A549 (cell line): Measurements from ENCODE around the gene CCSAP. TPM values are rescaled to one million over a fixed set of nuclear protein-coding genes. Genes with fewer than 3 reads are reported as not detected.

ENCODE experiments used
- ATAC-seq, 2 experiments: fragments of 200-7000 bp in 1 of 2; fragments of >200 bp in 1 of 2; cut with Nextera tagmentation in 1 of 2; cut with Tn5 transposase in 1 of 2; 3 replicates each; pipeline versions ENCODE4 v1.8.0 to v1.9.1; 2018 to 2020; ENCODE audit warnings: mild to moderate bottlenecking in 1 of 2, moderate library complexity in 1 of 2
- CTCF ChIA-PET: fragments of 300-600 bp; sonication (Branson Sonifier 250); formaldehyde crosslinking; extraction: SDS; loops from one replicate; lab custom pipeline; 2021; ENCODE audit warnings: antibody characterized with exemption, inconsistent platforms; lab: Yijun Ruan, JAX
- POLR2A ChIA-PET: fragments of 350-600 bp; formaldehyde crosslinking; extraction: SDS; loops from one replicate; lab custom pipeline; 2021; ENCODE audit warnings: antibody characterized with exemption, inconsistent platforms; lab: Yijun Ruan, JAX
- DNase-seq, 2 experiments: peaks; one replicate each; pipeline versions ENCODE4 v3.0.0 to v3.0.0-alpha.2; 2011 to 2016; ENCODE audit warnings: low read depth in 1 of 2, low spot score in 1 of 2
- FAIRE-seq: peaks from 2 replicates; lab custom pipeline; 2011; peaks lifted over from hg19 to GRCh38; lab: Jason Lieb, UNC
- H3K27ac ChIP-seq, 2 experiments: fragments of >200 bp; sonication (Bioruptor Twin); formaldehyde crosslinking; 3 replicates each; pipeline ENCODE4 v1.5.1; 2016 to 2017
- H3K4me1 ChIP-seq: fragments of >200 bp; sonication (Bioruptor Twin); formaldehyde crosslinking; 3 replicates; pipeline ENCODE4 v1.6.1; 2016
- H3K4me2 ChIP-seq: fragments of >200 bp; sonication (Bioruptor Twin); formaldehyde crosslinking; 3 replicates; pipeline ENCODE4 v1.6.1; 2016
- H3K4me3 ChIP-seq: fragments of >200 bp; sonication (Bioruptor Twin); formaldehyde crosslinking; 3 replicates; pipeline ENCODE4 v1.5.1; 2016
- H3K9me3 ChIP-seq: fragments of >200 bp; sonication (Bioruptor Twin); formaldehyde crosslinking; 3 replicates; pipeline ENCODE4 v1.6.1; 2016
- BHLHE40 ChIP-seq: IDR thresholded peaks from 2 replicates; pipeline ENCODE4 v1.6.1; 2012; ENCODE audit warnings: low read depth, low read length, inconsistent platforms
- CBX8 ChIP-seq: fragments of 200-600 bp; sonication (generic); IDR thresholded peaks from 2 replicates; pipeline ENCODE4 v1.6.1; 2016
- CHD2 ChIP-seq: fragments of 150-350 bp; IDR thresholded peaks from 2 replicates; pipeline ENCODE4 v1.6.1; 2014; ENCODE audit warnings: low read length; ENCODE audit not compliant: partially characterized antibody
- EHMT2 ChIP-seq: fragments of 200-600 bp; sonication (generic); IDR thresholded peaks from 2 replicates; pipeline ENCODE4 v1.6.1; 2016; ENCODE audit warnings: antibody characterized with exemption, low read depth, mild to moderate bottlenecking, moderate library complexity
- EP300 ChIP-seq, 2 experiments: fragments of >200 bp; sonication (Bioruptor Twin); formaldehyde crosslinking; IDR thresholded peaks; 2 replicates in 1 of 2; 3 replicates in 1 of 2; pipeline ENCODE4 v1.6.1; 2016 to 2017
- GATA3 ChIP-seq: IDR thresholded peaks from 2 replicates; pipeline ENCODE4 v1.6.1; 2012; ENCODE audit warnings: borderline replicate concordance
- HOXB13 ChIP-seq: fragments of 250-450 bp; sonication (Bioruptor Pico); IDR thresholded peaks from 2 replicates; pipeline ENCODE4 v1.5.0; 2020; ENCODE audit warnings: low read depth, mild to moderate bottlenecking, moderate library complexity
- JUN ChIP-seq, 2 experiments: fragments of >200 bp; sonication (Bioruptor Twin); formaldehyde crosslinking; IDR thresholded peaks; 2 replicates in 1 of 2; 3 replicates in 1 of 2; pipeline ENCODE4 v1.6.1; 2016 to 2017
- MYC ChIP-seq: IDR thresholded peaks from 2 replicates; pipeline ENCODE4 v1.6.1; 2012; ENCODE audit warnings: mild to moderate bottlenecking, inconsistent platforms, low read length, improper control_type of control experiment, borderline replicate concordance
- NPAS2 ChIP-seq: fragments of 250-450 bp; sonication (Bioruptor Pico); IDR thresholded peaks from 2 replicates; pipeline ENCODE4 v1.8.0; 2022; ENCODE audit warnings: mild to moderate bottlenecking, moderate library complexity, borderline replicate concordance
- RCOR1 ChIP-seq: fragments of 150-350 bp; IDR thresholded peaks from 2 replicates; pipeline ENCODE4 v1.6.1; 2014; ENCODE audit warnings: antibody characterized with exemption, low read length, low read depth
- RFX5 ChIP-seq: fragments of 450-650 bp; IDR thresholded peaks from 2 replicates; pipeline ENCODE4 v1.7.1; 2014; ENCODE audit warnings: antibody characterized with exemption, mild to moderate bottlenecking, moderate library complexity
- SMC3 ChIP-seq: fragments of >200 bp; sonication (Bioruptor Twin); formaldehyde crosslinking; IDR thresholded peaks from 3 replicates; pipeline ENCODE4 v1.6.1; 2018; ENCODE audit warnings: inconsistent platforms
- SREBF2 ChIP-seq: fragments of 450-650 bp; IDR thresholded peaks from 2 replicates; pipeline ENCODE4 v1.6.1; 2014; ENCODE audit warnings: mild to moderate bottlenecking, moderate library complexity
- TP53 ChIP-seq: fragments of 250-450 bp; sonication (Bioruptor Pico); IDR thresholded peaks from 2 replicates; pipeline ENCODE4 v1.5.0; 2021; ENCODE audit warnings: mild to moderate bottlenecking, moderate library complexity
- ZNF302 ChIP-seq: fragments of 250-450 bp; sonication (Bioruptor Pico); IDR thresholded peaks from 2 replicates; pipeline ENCODE4 v1.9.0; 2021; ENCODE audit warnings: inconsistent platforms, mild to moderate bottlenecking, moderate library complexity
- WGBS: methylation state at CpG from one replicate; pipeline ENCODE4 v1.1.6; 2017; ENCODE audit errors: missing lambda C conversion rate; 5-methylcytosine and 5-hydroxymethylcytosine counted together
- polyA plus RNA-seq, 4 experiments: library from polyadenylated mRNA; depleted of rRNA in 3 of 4; stranded (reverse); fragments of >200 nt; fragmentation: RNase III in 1 of 4; extraction: RNeasy Plus Mini Kit Qiagen cat#74134 plus additional on column Dnase treatment in 1 of 4; gene quantifications; 2 replicates in 3 of 4; 3 replicates in 1 of 4; pipeline ENCODE4 v1.2.3, GENCODE V29; 2011 to 2017
- TF ChIP-seq, protein P1 (sequence below): fragments of >200 bp; sonication (Bioruptor Twin); formaldehyde crosslinking; IDR thresholded peaks from 2 replicates; pipeline ENCODE4 v1.6.1; 2016
- TF ChIP-seq, protein P2 (sequence below): fragments of 250-450 bp; sonication (Bioruptor Pico); IDR thresholded peaks from 2 replicates; pipeline ENCODE4 v1.5.0; 2021; ENCODE audit warnings: mild to moderate bottlenecking, moderate library complexity, borderline replicate concordance
- TF ChIP-seq, protein P3 (sequence below): fragments of 150-350 bp; IDR thresholded peaks from 2 replicates; pipeline ENCODE4 v1.6.1; 2014; ENCODE audit warnings: low read depth, mild to moderate bottlenecking, low read length
- TF ChIP-seq, protein P4 (sequence below): fragments of 450-650 bp; IDR thresholded peaks from 2 replicates; pipeline ENCODE4 v1.6.1; 2014; ENCODE audit warnings: antibody characterized with exemption

CCSAP gene
- polyA plus RNA-seq, 2 of the 4 experiments (the other 2 are of a cell fraction) = 6.4 to 9.1 TPM

DNA sequence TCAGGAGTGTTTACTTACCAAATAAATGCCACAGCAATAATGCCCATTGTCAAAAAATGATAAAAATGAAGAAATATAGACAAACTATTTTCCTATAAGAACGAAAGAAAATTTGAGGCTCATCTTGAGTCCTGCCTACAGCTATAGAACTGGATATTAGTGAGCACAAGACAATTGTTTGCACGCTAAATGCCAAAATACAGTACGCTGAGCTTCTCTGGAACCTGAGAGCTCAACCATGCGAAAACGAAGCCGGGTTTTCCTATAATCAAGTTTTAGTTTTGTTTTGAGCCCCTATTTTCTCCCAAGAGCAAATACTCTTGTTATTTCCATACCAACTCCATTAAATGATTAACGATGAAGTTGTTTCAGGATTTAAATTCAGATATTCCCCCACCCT lies 42.0 kb upstream of the CCSAP start (continued):
- TF ChIP-seq ZNF302 (CRISPR knock-in tag) = no peak
- TF ChIP-seq CBX8 = no peak

DNA sequence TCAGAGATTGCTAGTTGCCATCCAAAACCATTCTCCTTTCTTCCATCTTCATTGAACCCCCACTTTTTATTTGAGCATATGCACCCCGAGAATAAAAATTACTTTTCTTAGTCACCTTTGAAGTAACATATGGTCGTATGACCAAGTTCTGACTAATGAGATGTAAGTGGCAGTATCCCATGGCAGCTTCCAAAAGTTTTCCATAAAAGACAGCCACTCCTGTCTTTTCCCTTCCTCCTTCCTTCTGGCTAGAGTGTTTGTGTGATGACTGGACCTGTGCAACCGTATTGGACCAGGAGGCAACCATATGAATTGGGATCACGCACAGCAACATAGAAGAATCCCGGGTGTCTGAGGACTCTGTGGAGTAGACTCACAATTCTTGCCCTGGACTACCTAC lies 41.1 kb upstream of the CCSAP start:
- TF ChIP-seq SREBF2 (no peak), HOXB13 (no peak), EP300 (IDR thresholded peaks at IDR 0.05) (no peak), JUN (IDR thresholded peaks at IDR 0.05) (no peak), RCOR1 (no peak), SMC3 (no peak), NPAS2 (CRISPR knock-in tag) (no peak), GATA3 (no peak), EHMT2 (no peak), BHLHE40 (no peak), TP53 (no peak)
- TF ChIP-seq, protein P1, sequence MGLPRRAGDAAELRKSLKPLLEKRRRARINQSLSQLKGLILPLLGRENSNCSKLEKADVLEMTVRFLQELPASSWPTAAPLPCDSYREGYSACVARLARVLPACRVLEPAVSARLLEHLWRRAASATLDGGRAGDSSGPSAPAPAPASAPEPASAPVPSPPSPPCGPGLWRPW = no peak
- TF ChIP-seq, protein P2, sequence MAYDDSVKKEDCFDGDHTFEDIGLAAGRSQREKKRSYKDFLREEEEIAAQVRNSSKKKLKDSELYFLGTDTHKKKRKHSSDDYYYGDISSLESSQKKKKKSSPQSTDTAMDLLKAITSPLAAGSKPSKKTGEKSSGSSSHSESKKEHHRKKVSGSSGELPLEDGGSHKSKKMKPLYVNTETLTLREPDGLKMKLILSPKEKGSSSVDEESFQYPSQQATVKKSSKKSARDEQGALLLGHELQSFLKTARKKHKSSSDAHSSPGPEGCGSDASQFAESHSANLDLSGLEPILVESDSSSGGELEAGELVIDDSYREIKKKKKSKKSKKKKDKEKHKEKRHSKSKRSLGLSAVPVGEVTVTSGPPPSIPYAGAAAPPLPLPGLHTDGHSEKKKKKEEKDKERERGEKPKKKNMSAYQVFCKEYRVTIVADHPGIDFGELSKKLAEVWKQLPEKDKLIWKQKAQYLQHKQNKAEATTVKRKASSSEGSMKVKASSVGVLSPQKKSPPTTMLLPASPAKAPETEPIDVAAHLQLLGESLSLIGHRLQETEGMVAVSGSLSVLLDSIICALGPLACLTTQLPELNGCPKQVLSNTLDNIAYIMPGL (CRISPR knock-in tag) = no peak
- TF ChIP-seq, protein P3, sequence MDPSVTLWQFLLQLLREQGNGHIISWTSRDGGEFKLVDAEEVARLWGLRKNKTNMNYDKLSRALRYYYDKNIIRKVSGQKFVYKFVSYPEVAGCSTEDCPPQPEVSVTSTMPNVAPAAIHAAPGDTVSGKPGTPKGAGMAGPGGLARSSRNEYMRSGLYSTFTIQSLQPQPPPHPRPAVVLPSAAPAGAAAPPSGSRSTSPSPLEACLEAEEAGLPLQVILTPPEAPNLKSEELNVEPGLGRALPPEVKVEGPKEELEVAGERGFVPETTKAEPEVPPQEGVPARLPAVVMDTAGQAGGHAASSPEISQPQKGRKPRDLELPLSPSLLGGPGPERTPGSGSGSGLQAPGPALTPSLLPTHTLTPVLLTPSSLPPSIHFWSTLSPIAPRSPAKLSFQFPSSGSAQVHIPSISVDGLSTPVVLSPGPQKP = no peak
- H3K4me1 ChIP-seq = peaks cover 10% of the 10 kb centered on the region
- no peak for FAIRE-seq
- no peaks in the 10 kb centered on the region for H3K9me3 ChIP-seq
- no peak for ATAC-seq
- no peak overlapping the region for H3K4me2 ChIP-seq
- no peak for DNase-seq
- H3K27ac ChIP-seq = no peak overlapping the region
- ChIA-PET CTCF (interaction anchor here (1.3 kb wide), 1 partner anchor 14 kb away, joined by 3 read pairs; no protein-coding TSS in a partner anchor), POLR2A (no interaction called here)
- 58% methylated on average over 5 of the region's 5 CpGs for WGBS
- no peak overlapping the region for H3K4me3 ChIP-seq

DNA sequence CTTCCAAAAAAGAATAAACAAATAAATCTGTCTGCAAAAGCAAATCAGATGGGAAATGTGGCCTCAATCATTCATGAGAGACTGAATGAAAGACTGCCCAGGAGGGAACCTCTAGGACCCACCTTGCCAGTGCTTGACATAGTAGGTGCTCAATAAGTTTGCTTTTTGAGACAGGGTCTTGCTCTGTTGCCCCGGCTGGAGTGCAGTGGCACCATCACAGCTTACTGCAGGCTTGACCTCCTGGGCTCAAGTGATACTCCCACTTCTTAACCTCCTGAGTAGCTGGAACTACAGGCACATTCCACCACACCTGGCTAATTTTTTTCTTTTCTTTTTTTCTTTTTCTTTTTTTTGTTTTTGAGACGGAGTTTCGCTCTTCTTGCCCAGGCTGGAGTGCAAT lies 40.3 kb upstream of the CCSAP start:
- H3K4me2 ChIP-seq = no peak overlapping the region
- ATAC-seq = no peak
- WGBS = 93% methylated on average over 3 of the region's 3 CpGs
- no peaks in the 10 kb centered on the region for H3K9me3 ChIP-seq
- 0 out of 3 replicates have a peak, but pooled peaks cover 4% of the 10 kb centered on the region for H3K4me1 ChIP-seq
- no peak for FAIRE-seq
- H3K27ac ChIP-seq = no peak overlapping the region
- no peak for DNase-seq
- TF ChIP-seq, protein P4, sequence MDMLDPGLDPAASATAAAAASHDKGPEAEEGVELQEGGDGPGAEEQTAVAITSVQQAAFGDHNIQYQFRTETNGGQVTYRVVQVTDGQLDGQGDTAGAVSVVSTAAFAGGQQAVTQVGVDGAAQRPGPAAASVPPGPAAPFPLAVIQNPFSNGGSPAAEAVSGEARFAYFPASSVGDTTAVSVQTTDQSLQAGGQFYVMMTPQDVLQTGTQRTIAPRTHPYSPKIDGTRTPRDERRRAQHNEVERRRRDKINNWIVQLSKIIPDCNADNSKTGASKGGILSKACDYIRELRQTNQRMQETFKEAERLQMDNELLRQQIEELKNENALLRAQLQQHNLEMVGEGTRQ = no peak
- no peak for TF ChIP-seq MYC
- TF ChIP-seq, protein P3 = no peak
- no peak for TF ChIP-seq CHD2
- no peak for TF ChIP-seq RFX5
- POLR2A ChIA-PET = no interaction called here
- CTCF ChIA-PET = interaction anchor here (1.0 to 1.3 kb wide), 2 partner anchors 15 to 174 kb away, joined by 3 read pairs; no protein-coding TSS in a partner anchor
- H3K4me3 ChIP-seq = no peak overlapping the region
